Measurements from ENCODE around the gene SNRNP40. TPM values are rescaled to one million over a fixed set of nuclear protein-coding genes. Genes with fewer than 3 reads are reported as not detected.

Gene SNRNP40
- total and polyA plus RNA-seq, 8 donors, result 33.9 to 78.6 (median 67.5) TPM

- H3K36me3 ChIP-seq, result no peaks in the 10 kb centered on the region
- no peak overlapping the region for H3K27ac ChIP-seq
- peaks cover 0 to 11% of the 10 kb centered on the region in 2 donors for H3K4me1 ChIP-seq
- no peak for TF ChIP-seq CTCF (IDR thresholded peaks at IDR 0.05)
- H3K4me3 ChIP-seq, result no peak overlapping the region
- H3K27me3 ChIP-seq, result peaks cover 33 to 55% of the 10 kb centered on the region in 2 donors
- no peak for ATAC-seq
- intact Hi-C loops (cut with DNase I), result no loop called here
- no peaks in the 10 kb centered on the region for H3K9me3 ChIP-seq
- no peak for DNase-seq
These were observed 61.7 kb downstream of the SNRNP40 start for GRCh38 chr1:31234870-31235269.

DNA sequence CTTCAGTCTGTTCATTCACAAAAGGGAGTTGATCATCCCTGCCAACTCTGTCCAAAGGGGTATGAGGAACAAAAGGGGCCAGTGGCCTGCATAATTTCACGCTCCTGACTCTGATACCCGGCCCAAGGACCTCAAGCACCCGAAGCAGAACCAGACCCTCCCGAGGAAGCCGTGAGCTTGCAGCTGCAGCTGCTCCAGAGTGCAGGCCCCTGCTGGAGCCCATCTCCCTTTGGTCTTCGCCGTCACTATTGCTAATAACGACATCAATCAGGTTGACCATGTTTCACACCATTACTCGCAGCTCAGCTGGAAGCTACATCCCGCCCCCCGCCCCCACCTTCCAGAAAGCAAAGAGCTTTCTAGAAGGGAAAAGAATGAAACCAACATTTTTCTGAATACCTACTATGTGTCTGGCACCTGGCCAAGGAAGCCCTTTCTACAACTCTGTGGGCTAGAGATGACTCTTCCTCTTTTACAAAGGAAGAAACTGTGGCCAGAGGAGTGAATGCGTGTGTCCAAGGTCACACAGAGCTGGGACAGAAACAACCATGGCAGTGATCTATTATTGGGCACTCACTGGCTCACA is 62.4 kb downstream of the SNRNP40 start:
- Histone ChIP-seq H3K9me3 (no peaks in the 10 kb centered on the region), H3K4me1 (peaks cover 0 to 4% of the 10 kb centered on the region in 2 donors), H3K27ac (no peak overlapping the region), H3K27me3 (peaks cover 30 to 48% of the 10 kb centered on the region in 2 donors), H3K36me3 (no peaks in the 10 kb centered on the region), H3K4me3 (no peak overlapping the region)
- TF ChIP-seq CTCF (IDR thresholded peaks at IDR 0.05), result no peak
- no peak for ATAC-seq
- no peak for DNase-seq
- intact Hi-C loops (cut with DNase I), result no loop called here

DNA sequence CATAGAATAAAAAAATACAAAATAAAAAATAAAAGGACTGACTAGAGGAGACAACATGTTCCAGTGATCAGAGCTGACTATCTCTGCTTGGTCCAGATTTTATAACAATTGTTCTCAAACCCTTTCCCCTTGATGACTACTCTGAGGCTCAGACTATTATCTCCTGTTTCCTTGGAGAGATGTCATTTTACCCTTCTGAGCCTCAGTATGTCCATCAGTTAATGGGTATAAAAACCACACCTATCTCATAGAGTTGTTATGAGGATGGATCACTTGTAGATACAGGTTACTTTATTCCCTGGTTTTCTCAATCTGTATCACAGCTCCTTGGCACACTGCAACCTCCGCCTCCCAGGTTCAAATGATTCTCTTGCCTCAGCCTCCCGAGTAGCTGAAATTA is 63.9 kb downstream of the SNRNP40 start:
- no peak for DNase-seq
- Histone ChIP-seq H3K27me3 (peaks cover 15 to 33% of the 10 kb centered on the region in 2 donors), H3K27ac (no peak overlapping the region), H3K36me3 (no peaks in the 10 kb centered on the region), H3K4me1 (no peaks in the 10 kb centered on the region), H3K4me3 (no peak overlapping the region), H3K9me3 (no peaks in the 10 kb centered on the region)
- intact Hi-C loops (cut with DNase I), result no loop called here
- TF ChIP-seq CTCF (IDR thresholded peaks at IDR 0.05), result no peak
- no peak for ATAC-seq

DNA sequence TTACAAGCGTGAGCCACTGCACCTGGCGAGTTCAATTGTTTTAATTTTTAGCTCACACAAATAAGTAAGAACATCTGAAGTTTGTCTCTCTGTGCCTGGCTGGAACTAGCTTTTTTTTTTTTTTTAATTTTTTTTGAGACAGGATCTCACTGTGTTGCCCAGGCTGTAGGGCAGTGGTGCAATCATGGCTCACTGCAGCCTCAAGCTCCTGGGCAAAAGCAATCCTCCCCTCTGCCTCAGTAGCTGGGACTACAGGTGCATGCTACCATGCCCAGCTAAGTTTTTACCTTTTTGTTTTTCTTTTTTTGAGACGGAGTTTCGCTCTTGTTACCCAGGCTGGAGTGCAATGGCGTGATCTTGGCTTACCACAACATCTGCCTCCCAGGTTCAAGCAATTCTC is 64.8 kb downstream of the SNRNP40 start:
- ATAC-seq, result no peak

GRCh38 chr1:31230378-31230777 is 66.2 kb downstream of the SNRNP40 start:
- peaks cover 0 to 15% of the 10 kb centered on the region in 2 donors for H3K27me3 ChIP-seq
- no peak for DNase-seq
- no peaks in the 10 kb centered on the region for H3K9me3 ChIP-seq
- no peak for ATAC-seq
- no peaks in the 10 kb centered on the region for H3K4me1 ChIP-seq
- no peak for TF ChIP-seq CTCF (IDR thresholded peaks at IDR 0.05)
- intact Hi-C loops (cut with DNase I), result no loop called here
- H3K36me3 ChIP-seq, result no peaks in the 10 kb centered on the region
- no peak overlapping the region for H3K4me3 ChIP-seq
- no peak overlapping the region for H3K27ac ChIP-seq

More for the DNA sequence above, 64.8 kb downstream of the SNRNP40 start:
- H3K27me3 ChIP-seq, result peaks cover 7 to 24% of the 10 kb centered on the region in 2 donors
- DNase-seq, result no peak
- TF ChIP-seq CTCF (IDR thresholded peaks at IDR 0.05), result no peak
- intact Hi-C loops (cut with DNase I), result no loop called here
- no peaks in the 10 kb centered on the region for H3K4me1 ChIP-seq
- H3K36me3 ChIP-seq, result no peaks in the 10 kb centered on the region
- no peak overlapping the region for H3K4me3 ChIP-seq
- no peak overlapping the region for H3K27ac ChIP-seq
- H3K9me3 ChIP-seq, result no peaks in the 10 kb centered on the region
